ENCODE data around the gene BHLHA9. TPM values are rescaled to one million over a fixed set of nuclear protein-coding genes. Genes with fewer than 3 reads are reported as not detected.

The BHLHA9 gene
- total RNA-seq, 1 experiment from 2014 or later, result not detected

Other genes with a start within 250 kb of the BHLHA9 start
- 7.3 and 16.7 TPM in 2 replicates for gene ABR, start 90.5 kb upstream of the BHLHA9 start, total RNA-seq (2014; rRNA removed; shearing (Covaris generic))
- not detected in 2 replicates for gene TRARG1, start 9.2 kb downstream of the BHLHA9 start, total RNA-seq (2014; rRNA removed; shearing (Covaris generic))
- 370 and 490 TPM in 2 replicates for gene YWHAE, start 129.8 kb downstream of the BHLHA9 start, total RNA-seq (2014; rRNA removed; shearing (Covaris generic))
- 99.7 and 102 TPM in 2 replicates for gene CRK, start 185.8 kb downstream of the BHLHA9 start, total RNA-seq (2014; rRNA removed; shearing (Covaris generic))
- 113 and 155 TPM in 2 replicates for gene MYO1C, start 222.2 kb downstream of the BHLHA9 start, total RNA-seq (2014; rRNA removed; shearing (Covaris generic))
- 18.1 and 34.4 TPM in 2 replicates for gene INPP5K, start 246.2 kb downstream of the BHLHA9 start, total RNA-seq (2014; rRNA removed; shearing (Covaris generic))